Mesothelial cell of epicardium (in vitro differentiated cells): ENCODE results near the gene MFF. TPM values are rescaled to one million over a fixed set of nuclear protein-coding genes. Genes with fewer than 3 reads are reported as not detected.

Source experiments
- DNase-seq, 2 experiments: peaks; one replicate each; pipeline ENCODE4 v3.0.0; 2021; ENCODE audit warnings: low spot score in 2 of 2; ENCODE audit not compliant: unreplicated experiment in 2 of 2
- H3K27ac Mint-ChIP-seq: 2 replicates; pipeline ENCODE4 v1.8.0; 2021; ENCODE audit warnings: mixed read lengths
- H3K27me3 Mint-ChIP-seq: 2 replicates; pipeline ENCODE4 v1.8.0; 2021; ENCODE audit warnings: low read depth, mixed read lengths
- H3K36me3 Mint-ChIP-seq: 2 replicates; pipeline ENCODE4 v1.8.0; 2021; ENCODE audit warnings: mixed read lengths
- H3K4me1 Mint-ChIP-seq: 2 replicates; pipeline ENCODE4 v1.8.0; 2021; ENCODE audit warnings: mixed read lengths
- H3K4me3 Mint-ChIP-seq: 2 replicates; pipeline ENCODE4 v1.8.0; 2021; ENCODE audit warnings: mild to moderate bottlenecking, moderate library complexity, mixed read lengths
- H3K9me3 Mint-ChIP-seq: 2 replicates; pipeline ENCODE4 v1.8.0; 2021; ENCODE audit warnings: mixed read lengths
- CTCF ChIP-seq: fragments of 200-600 bp; sonication (generic); IDR thresholded peaks from one replicate; pipeline ENCODE4 v1.5.0; 2021; ENCODE audit warnings: antibody characterized with exemption; ENCODE audit not compliant: unreplicated experiment
- total RNA-seq: library from RNA; stranded (reverse); gene quantifications from 3 replicates; pipeline ENCODE4 v1.2.1, GENCODE V29; 2021

MFF gene
- total RNA-seq, 1 donor from 2014 or later, result 93.9 TPM

- Mint-ChIP-seq H3K36me3 (no peaks in the 10 kb centered on the region), H3K27ac (no peak overlapping the region), H3K9me3 (no peaks in the 10 kb centered on the region), H3K4me1 (no peaks in the 10 kb centered on the region), H3K27me3 (no peaks in the 10 kb centered on the region), H3K4me3 (no peak overlapping the region)
- TF ChIP-seq CTCF, result no peak
- DNase-seq, result no peak
Measured at GRCh38 chr2:227293531-227293930, 31.5 kb upstream of the MFF start.

DNA sequence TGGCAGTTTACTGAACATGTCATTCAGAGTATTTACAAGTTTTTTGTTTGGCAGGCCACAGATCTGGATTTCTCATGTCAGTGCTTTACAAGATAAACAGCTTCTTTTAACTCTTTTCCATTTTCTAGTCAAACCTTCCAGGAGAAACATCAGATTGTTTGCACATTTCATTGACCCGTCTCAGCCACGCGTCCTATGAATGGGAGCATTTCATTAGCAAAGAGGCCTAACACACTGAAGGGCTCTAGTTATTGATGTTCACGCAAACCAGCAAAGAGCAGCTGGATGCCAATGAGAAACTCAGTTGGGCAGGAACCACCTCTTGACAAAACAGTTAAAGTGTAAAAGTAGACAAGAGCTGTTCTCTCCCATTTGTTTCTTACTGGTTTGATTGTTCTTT is 29.2 kb upstream of the MFF start:
- H3K36me3 Mint-ChIP-seq, result no peaks in the 10 kb centered on the region
- no peaks in the 10 kb centered on the region for H3K27me3 Mint-ChIP-seq
- H3K27ac Mint-ChIP-seq, result no peak overlapping the region
- no peak for DNase-seq
- H3K4me3 Mint-ChIP-seq, result no peak overlapping the region
- H3K4me1 Mint-ChIP-seq, result no peaks in the 10 kb centered on the region
- no peak for TF ChIP-seq CTCF
- no peaks in the 10 kb centered on the region for H3K9me3 Mint-ChIP-seq

- H3K9me3 Mint-ChIP-seq, result no peaks in the 10 kb centered on the region
- no peak overlapping the region for H3K27ac Mint-ChIP-seq
- no peaks in the 10 kb centered on the region for H3K36me3 Mint-ChIP-seq
- H3K4me3 Mint-ChIP-seq, result no peak overlapping the region
- no peaks in the 10 kb centered on the region for H3K27me3 Mint-ChIP-seq
- no peak for DNase-seq
- TF ChIP-seq CTCF, result no peak
- no peaks in the 10 kb centered on the region for H3K4me1 Mint-ChIP-seq
Measured at GRCh38 chr2:227296671-227297405, 28.2 kb upstream of the MFF start.

DNA sequence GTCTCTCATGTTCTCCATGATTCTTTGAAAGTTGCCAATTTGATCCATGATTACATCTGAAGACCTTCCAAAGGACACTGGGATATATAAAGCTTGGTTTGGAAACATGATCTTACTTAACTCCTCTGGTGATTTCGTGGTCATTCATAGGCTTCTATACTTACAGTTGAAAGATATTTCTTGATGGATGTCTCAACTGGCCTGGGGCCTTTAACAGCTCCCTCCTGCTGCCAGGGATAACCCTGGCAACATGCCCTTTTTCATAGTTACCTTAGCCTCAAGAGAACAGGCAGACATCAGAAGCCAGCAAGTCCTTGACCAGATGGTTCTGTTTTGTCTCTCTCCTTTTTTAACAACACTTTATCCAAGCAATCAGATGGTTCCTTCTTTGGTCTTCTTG is 23.5 kb upstream of the MFF start:
- TF ChIP-seq CTCF, result no peak
- H3K4me3 Mint-ChIP-seq, result no peak overlapping the region
- no peaks in the 10 kb centered on the region for H3K4me1 Mint-ChIP-seq
- no peaks in the 10 kb centered on the region for H3K36me3 Mint-ChIP-seq
- no peak for DNase-seq
- H3K27me3 Mint-ChIP-seq, result no peaks in the 10 kb centered on the region
- no peaks in the 10 kb centered on the region for H3K9me3 Mint-ChIP-seq
- no peak overlapping the region for H3K27ac Mint-ChIP-seq

DNA sequence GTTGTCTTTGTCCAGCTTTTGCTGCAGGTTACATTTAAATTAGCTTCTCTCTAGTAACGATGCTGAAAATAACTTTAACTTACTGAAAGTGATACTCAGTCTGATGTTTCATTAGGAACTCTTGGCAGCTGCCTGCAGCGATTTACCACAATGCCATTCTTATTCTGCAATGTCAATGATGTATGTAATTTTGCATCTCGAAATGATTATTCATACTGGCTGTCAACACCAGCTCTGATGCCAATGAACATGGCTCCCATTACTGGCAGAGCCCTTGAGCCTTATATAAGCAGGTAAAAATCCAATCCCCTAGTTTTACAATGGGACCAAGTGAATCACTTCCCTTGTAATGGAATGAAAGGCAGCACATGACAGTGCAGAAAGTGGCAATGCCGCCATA is 16.3 kb upstream of the MFF start:
- H3K4me3 Mint-ChIP-seq, result no peak overlapping the region
- H3K27me3 Mint-ChIP-seq, result no peaks in the 10 kb centered on the region
- no peak for DNase-seq
- H3K9me3 Mint-ChIP-seq, result no peaks in the 10 kb centered on the region
- no peak for TF ChIP-seq CTCF
- no peak overlapping the region for H3K27ac Mint-ChIP-seq
- no peaks in the 10 kb centered on the region for H3K36me3 Mint-ChIP-seq
- H3K4me1 Mint-ChIP-seq, result no peaks in the 10 kb centered on the region

DNA sequence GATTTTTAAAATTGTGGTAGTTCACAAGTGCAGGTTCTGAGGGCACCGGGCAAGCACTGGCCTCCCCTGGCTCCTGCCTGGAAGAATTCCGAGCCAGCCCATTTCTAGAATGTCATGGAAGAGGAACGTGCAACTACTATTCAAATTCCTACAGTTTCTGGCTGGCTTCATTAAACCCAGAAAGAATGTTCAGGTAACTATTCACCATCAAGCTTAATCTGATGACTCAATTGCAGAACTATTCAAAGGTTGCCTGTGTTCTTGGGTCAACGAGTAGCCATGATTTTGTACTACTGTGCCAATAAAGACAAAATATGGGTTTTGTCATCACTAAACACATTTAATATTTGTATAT is 14.3 kb upstream of the MFF start:
- no peak for DNase-seq
- no peak for TF ChIP-seq CTCF
- Mint-ChIP-seq H3K36me3 (no peaks in the 10 kb centered on the region), H3K4me1 (no peaks in the 10 kb centered on the region), H3K27ac (no peak overlapping the region), H3K9me3 (no peaks in the 10 kb centered on the region), H3K4me3 (no peak overlapping the region), H3K27me3 (no peaks in the 10 kb centered on the region)
